H1 (cell line): ENCODE measurements around the gene NOC2L. TPM values are rescaled to one million over a fixed set of nuclear protein-coding genes. Genes with fewer than 3 reads are reported as not detected.

ENCODE experiments used
- polyA plus RNA-seq, 7 experiments: library from polyadenylated mRNA; depleted of rRNA in 3 of 7; stranded (reverse) in 5 of 7; unstranded in 2 of 7; fragments of >200 nt in 5 of 7; fragments of 200-250 nt in 2 of 7; gene quantifications; 1 replicate in 5 of 7; 2 replicates in 1 of 7; 4 replicates in 1 of 7; pipeline versions ENCODE4 v1.2.1 to v1.2.3, GENCODE V29; 2011 to 2013; ENCODE audit warnings: missing spikeins in 2 of 7, mixed read lengths in 2 of 7
- total RNA-seq: library from RNA; stranded (reverse); fragmentation: NEBNext Ultra II Directional; extraction: Animal tissue kit (Norgen Biotek cat#: 25700); gene quantifications from 2 replicates; pipeline ENCODE4 v1.2.1, GENCODE V29; 2021
- TF ChIP-seq, protein P1 (sequence below), 3 experiments: IDR thresholded peaks; 1 replicate in 2 of 3; 2 replicates in 1 of 3; pipeline versions ENCODE4 v1.5.1 to v1.6.1; 2011; ENCODE audit warnings: low read length in 3 of 3, mild to moderate bottlenecking in 3 of 3, inconsistent platforms in 2 of 3, low read depth in 1 of 3, moderate library complexity in 1 of 3; ENCODE audit not compliant: insufficient read depth in 1 of 3; ENCODE audit errors: control extremely low read depth in 1 of 3

The NOC2L gene
- total and polyA plus RNA-seq, 2 of the 8 experiments (the other 6 are each of a cell fraction or from before 2014, with no cell fraction given) = 74.7 to 130 TPM

DNA sequence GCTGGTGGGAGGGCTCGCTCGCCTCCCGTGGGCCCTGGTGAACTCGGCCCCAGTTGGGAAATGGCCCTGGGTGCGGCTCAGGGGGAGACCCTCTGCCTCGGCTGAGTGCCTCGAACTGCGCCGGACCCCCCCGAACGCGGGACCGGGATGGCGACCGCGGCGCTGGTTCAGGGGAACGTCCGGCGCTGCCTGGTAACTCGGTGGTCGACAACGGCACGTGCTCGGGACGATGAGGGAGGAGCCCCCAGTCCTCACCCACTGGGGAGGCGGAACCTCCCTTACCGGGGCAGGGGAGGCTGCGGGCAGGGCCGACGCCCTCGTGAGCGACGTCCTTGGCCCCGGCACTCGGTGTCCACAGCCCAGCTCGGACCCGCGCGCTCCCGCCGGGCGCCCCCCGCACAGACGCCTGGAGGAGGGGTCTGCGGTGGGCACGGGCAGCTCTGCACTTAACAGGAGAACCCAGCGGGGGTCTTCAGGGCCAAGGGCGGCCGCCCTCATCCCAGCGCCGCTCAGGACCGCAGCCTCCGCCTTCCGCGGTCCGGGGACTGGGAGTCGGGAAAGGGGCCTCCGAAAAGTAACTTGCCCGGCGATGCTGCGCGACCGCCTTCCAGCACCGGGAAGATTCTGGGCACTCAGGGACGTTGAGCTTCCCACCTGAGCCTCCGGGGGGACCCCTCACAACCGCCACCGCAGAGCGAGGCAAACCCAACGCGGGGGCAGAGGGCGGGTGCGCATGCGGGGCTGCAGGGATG, 39.1 kb upstream of the NOC2L start (continued):
- TF ChIP-seq, protein P1, sequence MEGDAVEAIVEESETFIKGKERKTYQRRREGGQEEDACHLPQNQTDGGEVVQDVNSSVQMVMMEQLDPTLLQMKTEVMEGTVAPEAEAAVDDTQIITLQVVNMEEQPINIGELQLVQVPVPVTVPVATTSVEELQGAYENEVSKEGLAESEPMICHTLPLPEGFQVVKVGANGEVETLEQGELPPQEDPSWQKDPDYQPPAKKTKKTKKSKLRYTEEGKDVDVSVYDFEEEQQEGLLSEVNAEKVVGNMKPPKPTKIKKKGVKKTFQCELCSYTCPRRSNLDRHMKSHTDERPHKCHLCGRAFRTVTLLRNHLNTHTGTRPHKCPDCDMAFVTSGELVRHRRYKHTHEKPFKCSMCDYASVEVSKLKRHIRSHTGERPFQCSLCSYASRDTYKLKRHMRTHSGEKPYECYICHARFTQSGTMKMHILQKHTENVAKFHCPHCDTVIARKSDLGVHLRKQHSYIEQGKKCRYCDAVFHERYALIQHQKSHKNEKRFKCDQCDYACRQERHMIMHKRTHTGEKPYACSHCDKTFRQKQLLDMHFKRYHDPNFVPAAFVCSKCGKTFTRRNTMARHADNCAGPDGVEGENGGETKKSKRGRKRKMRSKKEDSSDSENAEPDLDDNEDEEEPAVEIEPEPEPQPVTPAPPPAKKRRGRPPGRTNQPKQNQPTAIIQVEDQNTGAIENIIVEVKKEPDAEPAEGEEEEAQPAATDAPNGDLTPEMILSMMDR (IDR thresholded peaks at IDR 0.05; ENCODE audit: control extremely low read depth in 1 of 3, insufficient read depth in 1 of 3, low read depth in 1 of 3, low read length in 3 of 3) = peak in 1 of 3 experiments; percentile 18; a peak in 1 of 4 replicates
